SK-N-SH treated with all-trans-retinoic acid at 6 μM for 48 hours (cell line): ENCODE data around the gene BTBD16.

Experiments
- ATAC-seq: fragments of 200-7000 bp; cut with Tn5 transposase; 3 replicates; pipeline ENCODE4 v1.9.1; 2020; ENCODE audit warnings: mild to moderate bottlenecking, moderate library complexity
- BACH2 ChIP-seq: fragments of 250-450 bp; sonication (Bioruptor Pico); IDR thresholded peaks from 2 replicates; pipeline ENCODE4 v1.9.0; 2021; ENCODE audit warnings: mild to moderate bottlenecking, borderline replicate concordance
- CREB5 ChIP-seq: fragments of 250-450 bp; sonication (Bioruptor Pico); IDR thresholded peaks from 2 replicates; pipeline ENCODE4 v1.5.1; 2020; ENCODE audit warnings: low read depth, mild to moderate bottlenecking, moderate library complexity
- CSDC2 ChIP-seq: fragments of 250-450 bp; sonication (Bioruptor Pico); IDR thresholded peaks from 2 replicates; pipeline ENCODE4 v1.5.0; 2020; ENCODE audit warnings: mild to moderate bottlenecking, moderate library complexity
- CSRNP3 ChIP-seq: fragments of 250-450 bp; sonication (Bioruptor Pico); IDR thresholded peaks from 2 replicates; pipeline ENCODE4 v1.5.1; 2021; ENCODE audit warnings: mild to moderate bottlenecking, moderate library complexity
- ESRRG ChIP-seq: fragments of 250-450 bp; sonication (Bioruptor Pico); IDR thresholded peaks from 2 replicates; pipeline ENCODE4 v1.6.1; 2021; ENCODE audit warnings: mild to moderate bottlenecking
- GLIS3 ChIP-seq: fragments of 250-450 bp; sonication (Bioruptor Pico); IDR thresholded peaks from 2 replicates; pipeline ENCODE4 v1.5.0; 2020; ENCODE audit warnings: mild to moderate bottlenecking, moderate library complexity
- ISL1 ChIP-seq: fragments of 250-450 bp; sonication (Bioruptor Pico); IDR thresholded peaks from 2 replicates; pipeline ENCODE4 v2.1.2; 2022; ENCODE audit warnings: mild to moderate bottlenecking, moderate library complexity
- OSR1 ChIP-seq: fragments of 250-450 bp; sonication (Bioruptor Pico); IDR thresholded peaks from 2 replicates; pipeline ENCODE4 v1.8.0; 2022; ENCODE audit warnings: moderate library complexity, mild to moderate bottlenecking, inconsistent platforms
- PATZ1 ChIP-seq: fragments of 250-450 bp; sonication (Bioruptor Pico); IDR thresholded peaks from 2 replicates; pipeline ENCODE4 v1.8.0; 2020; ENCODE audit warnings: mild to moderate bottlenecking, moderate library complexity, borderline replicate concordance
- POU6F1 ChIP-seq: fragments of 250-450 bp; sonication (Bioruptor Pico); IDR thresholded peaks from 2 replicates; pipeline ENCODE4 v1.8.0; 2021; ENCODE audit warnings: low read depth, mild to moderate bottlenecking, moderate library complexity, borderline replicate concordance
- PPARA ChIP-seq: fragments of 250-450 bp; sonication (Bioruptor Pico); IDR thresholded peaks from 2 replicates; pipeline ENCODE4 v1.5.0; 2020; ENCODE audit warnings: mild to moderate bottlenecking, borderline replicate concordance
- RARB ChIP-seq: fragments of 250-450 bp; sonication (Bioruptor Pico); IDR thresholded peaks from 2 replicates; pipeline ENCODE4 v1.8.0; 2021; ENCODE audit warnings: mild to moderate bottlenecking, moderate library complexity
- SNAI2 ChIP-seq: fragments of 250-450 bp; sonication (Bioruptor Pico); IDR thresholded peaks from 2 replicates; pipeline ENCODE4 v1.5.0; 2020; ENCODE audit warnings: mild to moderate bottlenecking, moderate library complexity
- TCF4 ChIP-seq: fragments of 250-450 bp; sonication (Bioruptor Pico); IDR thresholded peaks from 2 replicates; pipeline ENCODE4 v1.8.0; 2021; ENCODE audit warnings: mild to moderate bottlenecking, moderate library complexity, borderline replicate concordance
- TOX ChIP-seq: fragments of 250-450 bp; sonication (Bioruptor Pico); IDR thresholded peaks from 2 replicates; pipeline ENCODE4 v1.8.0; 2021; ENCODE audit warnings: mild to moderate bottlenecking, moderate library complexity, borderline replicate concordance
- TSHZ2 ChIP-seq: fragments of 250-450 bp; sonication (Bioruptor Pico); IDR thresholded peaks from 2 replicates; pipeline ENCODE4 v1.5.0; 2020; ENCODE audit warnings: mild to moderate bottlenecking, moderate library complexity
- ZC3H10 ChIP-seq: fragments of 250-450 bp; sonication (Bioruptor Pico); IDR thresholded peaks from 2 replicates; pipeline ENCODE4 v1.5.1; 2021; ENCODE audit warnings: mild to moderate bottlenecking, moderate library complexity
- ZFP3 ChIP-seq: fragments of 250-450 bp; sonication (Bioruptor Pico); IDR thresholded peaks from 2 replicates; pipeline ENCODE4 v1.5.0; 2020; ENCODE audit warnings: mild to moderate bottlenecking, moderate library complexity
- ZFP30 ChIP-seq: fragments of 450-650 bp; formaldehyde crosslinking; IDR thresholded peaks from 2 replicates; pipeline ENCODE4 v1.5.0; 2022; ENCODE audit warnings: mild to moderate bottlenecking, moderate library complexity
- ZNF565 ChIP-seq: fragments of 450-650 bp; formaldehyde crosslinking; conservative IDR thresholded peaks from 2 replicates; pipeline ENCODE4 v1.5.0; 2020; ENCODE audit warnings: low read depth, mild to moderate bottlenecking, moderate library complexity
- ZNF70 ChIP-seq: fragments of 450-650 bp; formaldehyde crosslinking; IDR thresholded peaks from 2 replicates; pipeline ENCODE4 v1.5.0; 2020; ENCODE audit warnings: mild to moderate bottlenecking, moderate library complexity
- ZNF8 ChIP-seq: fragments of 450-650 bp; formaldehyde crosslinking; IDR thresholded peaks from 2 replicates; pipeline ENCODE4 v1.5.0; 2020; ENCODE audit warnings: mild to moderate bottlenecking, moderate library complexity

BTBD16 gene

GRCh38 chr10:122338609-122339441 is 67.7 kb downstream of the BTBD16 start:
- TF ChIP-seq BACH2 (no peak), ZFP30 (CRISPR knock-in tag) (no peak), RARB (no peak), ZNF8 (no peak), GLIS3 (CRISPR knock-in tag) (no peak), TSHZ2 (no peak), OSR1 (CRISPR knock-in tag) (no peak), ISL1 (no peak), PPARA (CRISPR knock-in tag) (no peak), TCF4 (CRISPR knock-in tag) (no peak), TOX (CRISPR knock-in tag) (no peak), CSRNP3 (no peak), ZC3H10 (CRISPR knock-in tag) (no peak), ZNF565 (no peak), SNAI2 (CRISPR knock-in tag) (no peak), ZNF70 (CRISPR knock-in tag) (no peak), ZFP3 (CRISPR knock-in tag) (no peak), CREB5 (CRISPR knock-in tag) (no peak)
- no peak for ATAC-seq

- TF ChIP-seq PATZ1 (no peak), RARB (no peak), POU6F1 (CRISPR knock-in tag) (no peak), CSDC2 (CRISPR knock-in tag) (no peak), CSRNP3 (no peak), CREB5 (CRISPR knock-in tag) (no peak), ZFP3 (CRISPR knock-in tag) (no peak), ZFP30 (CRISPR knock-in tag) (no peak), TOX (CRISPR knock-in tag) (no peak), OSR1 (CRISPR knock-in tag) (no peak), ESRRG (CRISPR knock-in tag) (no peak), PPARA (CRISPR knock-in tag) (no peak), ZC3H10 (CRISPR knock-in tag) (no peak)
- ATAC-seq = no peak
These were observed 70.2 kb downstream of the BTBD16 start for GRCh38 chr10:122341141-122341810.
